ENCODE data around the gene DYDC2. TPM values are rescaled to one million over a fixed set of nuclear protein-coding genes. Genes with fewer than 3 reads are reported as not detected.

DYDC2 gene
- total and polyA plus RNA-seq, 2 of the 4 experiments (the other 2 are of a cell fraction) = not detected

DNA sequence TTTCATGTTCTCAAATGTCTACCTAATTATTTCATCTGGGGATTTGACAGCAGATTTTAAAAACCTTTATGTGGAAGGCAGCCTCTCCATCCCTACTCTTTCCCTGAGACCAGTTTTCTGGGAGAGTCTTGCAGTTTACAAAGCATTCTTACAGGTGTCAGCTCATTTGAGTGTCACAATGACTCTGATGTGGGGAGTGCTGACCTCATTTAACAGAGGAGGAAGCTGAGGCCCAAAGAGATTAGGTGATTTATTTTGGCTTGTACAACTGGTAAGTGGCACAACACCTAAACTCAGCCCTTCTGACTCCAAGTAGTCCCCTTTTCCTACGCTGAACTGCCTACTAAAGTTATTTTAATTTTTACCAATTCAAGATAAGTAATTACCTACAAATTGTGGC lies 33.9 kb upstream of the DYDC2 start:
- H3K9me1 ChIP-seq (ENCODE audit: insufficient read depth, low read length) = no peaks in the 10 kb centered on the region
- POLR2A ChIA-PET (ENCODE audit: unreplicated experiment) = no interaction called here
- WGBS, 2 experiments (ENCODE audit: extremely low coverage in 2 of 2, insufficient read length in 1 of 2) = no CpG with 5 or more reads among the region's 1 CpG
- intact Hi-C loops (cut with micrococcal nuclease) (no loop called here), in situ Hi-C loops (cut with MboI; ENCODE audit: low sequenced_read_pairs) (no loop called here), dilution Hi-C loops (cut with HindIII; ENCODE audit: low sequenced_read_pairs, unreplicated experiment) (no loop called here)
- H3K56ac ChIP-seq (ENCODE audit: extremely low read depth, insufficient read depth, low read length) = no peak overlapping the region
- H3K14ac ChIP-seq (replicated peaks; ENCODE audit: low read depth, low read length) = no peak overlapping the region
- no peak overlapping the region for H2AFZ ChIP-seq (replicated peaks; ENCODE audit: low read length, poor library complexity)
- H3K27ac ChIP-seq (ENCODE audit: insufficient read depth, low read length) = no peak overlapping the region
- no peak for DNase-seq
- no peak overlapping the region for H2BK120ac ChIP-seq (ENCODE audit: low read depth, low read length)
- no peak overlapping the region for H3K18ac ChIP-seq (ENCODE audit: low read depth, low read length)
- no peak for ATAC-seq (ENCODE audit: low read depth)
- CTCF ChIA-PET = no interaction called here
- no peak overlapping the region for H4K91ac ChIP-seq (ENCODE audit: insufficient read depth, low read depth, low read length)
- H2BK5ac ChIP-seq (ENCODE audit: low read depth, low read length, poor library complexity, severe bottlenecking) = no peak overlapping the region
- H3K27me3 ChIP-seq (ENCODE audit: control insufficient read depth, insufficient read depth, low read length) = no peaks in the 10 kb centered on the region
- H2BK20ac ChIP-seq (ENCODE audit: low read depth, low read length) = no peak overlapping the region
- H2AK9ac ChIP-seq (replicated peaks; ENCODE audit: low read depth, low read length, poor library complexity) = no peak overlapping the region
- H4K20me1 ChIP-seq (ENCODE audit: insufficient read depth, low read length) = no peaks in the 10 kb centered on the region
- H3K36me3 ChIP-seq (ENCODE audit: control insufficient read depth, insufficient read depth, low read length) = no peaks in the 10 kb centered on the region
- BruUV-seq (replicated peaks) = no TSS peak
- TF ChIP-seq, protein P1, sequence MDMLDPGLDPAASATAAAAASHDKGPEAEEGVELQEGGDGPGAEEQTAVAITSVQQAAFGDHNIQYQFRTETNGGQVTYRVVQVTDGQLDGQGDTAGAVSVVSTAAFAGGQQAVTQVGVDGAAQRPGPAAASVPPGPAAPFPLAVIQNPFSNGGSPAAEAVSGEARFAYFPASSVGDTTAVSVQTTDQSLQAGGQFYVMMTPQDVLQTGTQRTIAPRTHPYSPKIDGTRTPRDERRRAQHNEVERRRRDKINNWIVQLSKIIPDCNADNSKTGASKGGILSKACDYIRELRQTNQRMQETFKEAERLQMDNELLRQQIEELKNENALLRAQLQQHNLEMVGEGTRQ (IDR thresholded peaks at IDR 0.05; ENCODE audit: low read depth, low read length) = no peak
- TF ChIP-seq SMC3 (IDR thresholded peaks at IDR 0.05; ENCODE audit: low read depth, low read length) (no peak), MAFK (IDR thresholded peaks at IDR 0.05; ENCODE audit: low read depth, low read length) (no peak), FOS (IDR thresholded peaks at IDR 0.05; ENCODE audit: low read depth, low read length) (no peak), RCOR1 (IDR thresholded peaks at IDR 0.05; ENCODE audit: insufficient replicate concordance, low read length) (no peak), POLR2A (IDR thresholded peaks at IDR 0.05; ENCODE audit: low read depth, low read length) (no peak), RAD21 (IDR thresholded peaks at IDR 0.05; ENCODE audit: low read length) (no peak), MXI1 (IDR thresholded peaks at IDR 0.05; ENCODE audit: borderline replicate concordance, low read depth, low read length) (no peak), RFX5 (IDR thresholded peaks at IDR 0.05; ENCODE audit: low read depth, low read length) (no peak), CHD1 (IDR thresholded peaks at IDR 0.05; ENCODE audit: low read depth, low read length) (no peak), MAZ (IDR thresholded peaks at IDR 0.05; ENCODE audit: borderline replicate concordance, low read depth, low read length) (no peak), BHLHE40 (IDR thresholded peaks at IDR 0.05; ENCODE audit: low read depth, low read length) (no peak), CEBPB (IDR thresholded peaks at IDR 0.05; ENCODE audit: low read depth, low read length) (no peak), NFE2L2 (IDR thresholded peaks at IDR 0.05; ENCODE audit: low read depth, low read length) (no peak)
- TF ChIP-seq, protein P2, sequence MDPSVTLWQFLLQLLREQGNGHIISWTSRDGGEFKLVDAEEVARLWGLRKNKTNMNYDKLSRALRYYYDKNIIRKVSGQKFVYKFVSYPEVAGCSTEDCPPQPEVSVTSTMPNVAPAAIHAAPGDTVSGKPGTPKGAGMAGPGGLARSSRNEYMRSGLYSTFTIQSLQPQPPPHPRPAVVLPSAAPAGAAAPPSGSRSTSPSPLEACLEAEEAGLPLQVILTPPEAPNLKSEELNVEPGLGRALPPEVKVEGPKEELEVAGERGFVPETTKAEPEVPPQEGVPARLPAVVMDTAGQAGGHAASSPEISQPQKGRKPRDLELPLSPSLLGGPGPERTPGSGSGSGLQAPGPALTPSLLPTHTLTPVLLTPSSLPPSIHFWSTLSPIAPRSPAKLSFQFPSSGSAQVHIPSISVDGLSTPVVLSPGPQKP (IDR thresholded peaks at IDR 0.05; ENCODE audit: borderline replicate concordance, low read depth, low read length) = no peak
- TF ChIP-seq, protein P3, sequence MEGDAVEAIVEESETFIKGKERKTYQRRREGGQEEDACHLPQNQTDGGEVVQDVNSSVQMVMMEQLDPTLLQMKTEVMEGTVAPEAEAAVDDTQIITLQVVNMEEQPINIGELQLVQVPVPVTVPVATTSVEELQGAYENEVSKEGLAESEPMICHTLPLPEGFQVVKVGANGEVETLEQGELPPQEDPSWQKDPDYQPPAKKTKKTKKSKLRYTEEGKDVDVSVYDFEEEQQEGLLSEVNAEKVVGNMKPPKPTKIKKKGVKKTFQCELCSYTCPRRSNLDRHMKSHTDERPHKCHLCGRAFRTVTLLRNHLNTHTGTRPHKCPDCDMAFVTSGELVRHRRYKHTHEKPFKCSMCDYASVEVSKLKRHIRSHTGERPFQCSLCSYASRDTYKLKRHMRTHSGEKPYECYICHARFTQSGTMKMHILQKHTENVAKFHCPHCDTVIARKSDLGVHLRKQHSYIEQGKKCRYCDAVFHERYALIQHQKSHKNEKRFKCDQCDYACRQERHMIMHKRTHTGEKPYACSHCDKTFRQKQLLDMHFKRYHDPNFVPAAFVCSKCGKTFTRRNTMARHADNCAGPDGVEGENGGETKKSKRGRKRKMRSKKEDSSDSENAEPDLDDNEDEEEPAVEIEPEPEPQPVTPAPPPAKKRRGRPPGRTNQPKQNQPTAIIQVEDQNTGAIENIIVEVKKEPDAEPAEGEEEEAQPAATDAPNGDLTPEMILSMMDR (conservative IDR thresholded peaks at IDR 0.05; ENCODE audit: low read depth, low read length) = no peak
- H2BK15ac ChIP-seq (ENCODE audit: low read depth, low read length) = no peak overlapping the region
- H3K4ac ChIP-seq (ENCODE audit: low read depth, low read length) = no peak overlapping the region
- H4K8ac ChIP-seq (ENCODE audit: low read depth in 2 of 2, low read length in 2 of 2) = no peak overlapping the region
- H3K4me3 ChIP-seq (ENCODE audit: insufficient read depth, low read depth, low read length) = no peak overlapping the region
- H3K9ac ChIP-seq (ENCODE audit: low read depth, low read length) = no peak overlapping the region
- no peak overlapping the region for H4K5ac ChIP-seq (ENCODE audit: low read depth, low read length)
- H3K79me1 ChIP-seq (ENCODE audit: low read depth in 1 of 2, low read length in 2 of 2) = no peaks in the 10 kb centered on the region
- H3K4me2 ChIP-seq (ENCODE audit: low read depth, low read length) = no peak overlapping the region
- no peak overlapping the region for H3K23ac ChIP-seq (ENCODE audit: low read depth, low read length)
- no peaks in the 10 kb centered on the region for H3K4me1 ChIP-seq (ENCODE audit: control insufficient read depth, insufficient read depth, low read length)
- H3K9me3 ChIP-seq (ENCODE audit: control insufficient read depth, insufficient read depth, low read length) = no peaks in the 10 kb centered on the region
- no peak overlapping the region for H2AK5ac ChIP-seq (ENCODE audit: low read depth, low read length)
